Measurements from ENCODE around the gene RPS23.

The RPS23 gene

DNA sequence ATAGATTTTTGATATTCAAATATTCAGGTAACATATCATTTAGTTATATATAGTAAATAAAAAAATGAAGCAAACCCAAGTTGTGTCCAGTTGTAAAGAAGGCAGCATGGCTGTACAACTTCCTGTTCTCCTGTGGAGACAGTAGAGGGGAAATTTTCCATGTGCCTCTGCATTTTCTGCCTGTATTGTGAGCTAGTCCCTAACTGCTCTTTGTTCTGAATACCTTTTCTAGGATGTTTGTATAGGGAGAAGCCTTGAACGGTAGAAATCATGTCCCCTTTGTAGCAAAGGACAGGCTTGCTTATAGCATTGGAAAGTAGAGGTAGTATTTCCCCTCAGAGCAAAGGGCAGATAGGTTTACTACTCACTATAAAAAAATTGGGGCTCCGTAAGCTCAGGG is 13.3 kb upstream of the RPS23 start:
- no peak overlapping the region for H3K4me2 ChIP-seq

DNA sequence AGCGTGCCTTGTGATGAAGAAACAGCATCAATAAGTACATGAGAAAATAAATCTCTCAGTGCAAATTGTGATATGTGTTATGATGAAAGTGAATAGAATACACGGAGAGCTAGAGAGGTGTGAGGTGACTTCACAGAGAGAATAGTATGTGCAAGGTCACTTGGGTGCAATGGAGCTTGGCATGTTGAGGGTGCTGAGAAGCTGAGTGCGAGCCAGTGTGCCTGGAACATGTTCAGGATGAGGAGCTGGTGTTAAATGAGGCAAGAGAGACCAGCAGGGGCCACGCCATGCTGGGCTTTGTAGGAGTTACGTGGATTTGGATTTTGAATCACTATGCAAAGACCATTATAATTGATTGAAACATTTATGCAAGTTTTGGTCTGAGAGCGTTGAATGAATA is 12.8 kb upstream of the RPS23 start:
- no peak overlapping the region for H2AFZ ChIP-seq (ENCODE audit: low read depth)
- H3K4me3 ChIP-seq (IDR thresholded peaks at IDR 0.05; ENCODE audit: insufficient read depth, low read depth, low read length): no peak overlapping the region
- TF ChIP-seq, protein P1, sequence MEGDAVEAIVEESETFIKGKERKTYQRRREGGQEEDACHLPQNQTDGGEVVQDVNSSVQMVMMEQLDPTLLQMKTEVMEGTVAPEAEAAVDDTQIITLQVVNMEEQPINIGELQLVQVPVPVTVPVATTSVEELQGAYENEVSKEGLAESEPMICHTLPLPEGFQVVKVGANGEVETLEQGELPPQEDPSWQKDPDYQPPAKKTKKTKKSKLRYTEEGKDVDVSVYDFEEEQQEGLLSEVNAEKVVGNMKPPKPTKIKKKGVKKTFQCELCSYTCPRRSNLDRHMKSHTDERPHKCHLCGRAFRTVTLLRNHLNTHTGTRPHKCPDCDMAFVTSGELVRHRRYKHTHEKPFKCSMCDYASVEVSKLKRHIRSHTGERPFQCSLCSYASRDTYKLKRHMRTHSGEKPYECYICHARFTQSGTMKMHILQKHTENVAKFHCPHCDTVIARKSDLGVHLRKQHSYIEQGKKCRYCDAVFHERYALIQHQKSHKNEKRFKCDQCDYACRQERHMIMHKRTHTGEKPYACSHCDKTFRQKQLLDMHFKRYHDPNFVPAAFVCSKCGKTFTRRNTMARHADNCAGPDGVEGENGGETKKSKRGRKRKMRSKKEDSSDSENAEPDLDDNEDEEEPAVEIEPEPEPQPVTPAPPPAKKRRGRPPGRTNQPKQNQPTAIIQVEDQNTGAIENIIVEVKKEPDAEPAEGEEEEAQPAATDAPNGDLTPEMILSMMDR (conservative IDR thresholded peaks at IDR 0.05; ENCODE audit: low read depth, low read length): no peak
- H3K4me1 ChIP-seq (ENCODE audit: low read depth, poor library complexity, severe bottlenecking): no peaks in the 10 kb centered on the region
- H4K20me1 ChIP-seq (ENCODE audit: insufficient read depth): no peaks in the 10 kb centered on the region
- no peaks in the 10 kb centered on the region for H3K27me3 ChIP-seq (ENCODE audit: insufficient read depth, low read depth)
- no peak overlapping the region for H3K27ac ChIP-seq
- H3K79me2 ChIP-seq (ENCODE audit: insufficient read depth, low read depth): no peaks in the 10 kb centered on the region
- H3K9ac ChIP-seq: no peak overlapping the region
- H3K36me3 ChIP-seq (ENCODE audit: insufficient read depth): no peaks in the 10 kb centered on the region
- H3K4me2 ChIP-seq: no peak overlapping the region

More for the DNA sequence above, 13.3 kb upstream of the RPS23 start:
- Histone ChIP-seq H3K4me3 (IDR thresholded peaks at IDR 0.05; ENCODE audit: insufficient read depth, low read depth, low read length) (no peak overlapping the region), H4K20me1 (ENCODE audit: insufficient read depth) (no peaks in the 10 kb centered on the region), H3K36me3 (ENCODE audit: insufficient read depth) (no peaks in the 10 kb centered on the region), H3K27me3 (ENCODE audit: insufficient read depth, low read depth) (no peaks in the 10 kb centered on the region), H3K79me2 (ENCODE audit: insufficient read depth, low read depth) (no peaks in the 10 kb centered on the region), H3K9ac (no peak overlapping the region), H2AFZ (ENCODE audit: low read depth) (no peak overlapping the region), H3K4me1 (ENCODE audit: low read depth, poor library complexity, severe bottlenecking) (no peaks in the 10 kb centered on the region), H3K27ac (no peak overlapping the region)
- TF ChIP-seq, protein P1 (conservative IDR thresholded peaks at IDR 0.05; ENCODE audit: low read depth, low read length): no peak

DNA sequence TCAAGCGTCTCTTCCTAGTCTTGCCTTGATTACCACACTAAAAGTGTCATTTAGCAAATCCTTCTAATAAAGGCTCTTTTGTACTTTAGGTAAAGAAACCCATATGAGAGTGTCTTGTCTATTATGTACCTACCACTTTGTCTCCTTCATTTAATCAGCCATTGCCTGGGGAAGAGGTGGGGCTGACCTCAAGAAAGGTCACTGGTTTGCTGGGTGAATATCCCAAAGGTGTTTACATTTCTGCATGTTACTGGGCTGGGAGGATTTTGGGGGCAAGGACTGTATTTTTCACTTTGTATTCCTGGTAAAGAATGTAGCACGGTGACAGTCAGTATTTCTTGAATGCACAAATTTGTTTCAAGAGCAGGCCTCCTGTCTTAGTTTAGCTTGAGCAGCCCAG is 11.9 kb upstream of the RPS23 start:
- no peak overlapping the region for H3K4me2 ChIP-seq
- no peak overlapping the region for H2AFZ ChIP-seq (ENCODE audit: low read depth)
- no peaks in the 10 kb centered on the region for H3K79me2 ChIP-seq (ENCODE audit: insufficient read depth, low read depth)

DNA sequence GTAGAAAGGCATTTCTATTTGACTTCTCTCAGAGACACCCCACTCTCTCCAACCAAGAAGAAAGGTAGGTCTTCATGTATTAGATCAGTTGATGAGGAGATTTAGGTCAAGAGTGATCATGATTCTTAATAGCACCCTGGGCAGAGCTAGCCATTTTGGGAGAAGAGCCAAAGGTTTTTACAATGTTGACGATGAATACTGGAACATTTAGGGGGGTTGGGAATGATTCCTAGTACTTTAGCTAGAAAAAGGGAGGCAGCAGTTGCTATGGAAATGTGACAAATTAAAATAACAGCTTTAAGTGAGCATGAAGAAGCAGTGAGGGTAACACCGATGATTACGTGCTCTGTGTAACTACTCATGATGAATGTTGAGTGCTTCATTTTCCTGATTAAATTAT is 9.5 kb upstream of the RPS23 start:
- Histone ChIP-seq H3K27ac (no peak overlapping the region), H2AFZ (ENCODE audit: low read depth) (no peak overlapping the region), H4K20me1 (ENCODE audit: insufficient read depth) (no peaks in the 10 kb centered on the region), H3K4me1 (ENCODE audit: low read depth, poor library complexity, severe bottlenecking) (no peaks in the 10 kb centered on the region), H3K79me2 (ENCODE audit: insufficient read depth, low read depth) (no peaks in the 10 kb centered on the region), H3K9ac (no peak overlapping the region), H3K4me2 (no peak overlapping the region), H3K36me3 (ENCODE audit: insufficient read depth) (no peaks in the 10 kb centered on the region), H3K27me3 (ENCODE audit: insufficient read depth, low read depth) (no peaks in the 10 kb centered on the region), H3K4me3 (IDR thresholded peaks at IDR 0.05; ENCODE audit: insufficient read depth, low read depth, low read length) (no peak overlapping the region)
- TF ChIP-seq, protein P1 (conservative IDR thresholded peaks at IDR 0.05; ENCODE audit: low read depth, low read length): no peak

More for the DNA sequence above, 11.9 kb upstream of the RPS23 start:
- Histone ChIP-seq H3K27me3 (ENCODE audit: insufficient read depth, low read depth) (no peaks in the 10 kb centered on the region), H3K9ac (no peak overlapping the region), H3K4me3 (IDR thresholded peaks at IDR 0.05; ENCODE audit: insufficient read depth, low read depth, low read length) (no peak overlapping the region), H3K4me1 (ENCODE audit: low read depth, poor library complexity, severe bottlenecking) (no peaks in the 10 kb centered on the region), H3K36me3 (ENCODE audit: insufficient read depth) (no peaks in the 10 kb centered on the region), H3K27ac (no peak overlapping the region), H4K20me1 (ENCODE audit: insufficient read depth) (no peaks in the 10 kb centered on the region)
- TF ChIP-seq, protein P1 (conservative IDR thresholded peaks at IDR 0.05; ENCODE audit: low read depth, low read length): no peak
